ENCODE data around the gene ABHD2. TPM values are rescaled to one million over a fixed set of nuclear protein-coding genes. Genes with fewer than 3 reads are reported as not detected.

ABHD2 gene
- total RNA-seq, 5 donors from 2014 or later (not counting 1 experiment from before 2014, with no cell fraction given), result 52.5 to 70.8 (median 58.5) TPM

DNA sequence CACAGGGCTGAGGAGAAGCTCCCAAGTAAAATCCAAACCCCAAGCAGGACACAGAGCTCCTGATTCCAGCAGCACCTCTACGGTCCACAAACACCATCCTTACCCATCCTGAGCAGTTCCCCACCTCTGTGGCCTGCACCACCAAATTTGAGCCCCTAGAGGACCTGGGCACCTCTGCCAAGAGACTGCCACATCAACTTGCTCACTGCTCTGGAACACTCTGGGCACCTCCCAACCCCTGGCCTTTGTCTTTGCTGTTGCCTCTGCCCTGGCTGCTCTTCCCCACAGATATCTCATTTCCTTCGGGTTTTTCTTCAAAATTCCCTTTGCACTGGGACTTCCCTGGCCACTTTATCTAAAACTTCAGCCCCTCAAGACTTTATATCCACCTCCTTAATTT, 127.4 kb downstream of the ABHD2 start:
- no peak overlapping the region for H3K4me3 Mint-ChIP-seq
- CTCF ChIA-PET, result interaction anchor here (0.6 to 1.2 kb wide), 2 partner anchors 9 kb away, joined by 3 to 4 read pairs; no protein-coding TSS in a partner anchor
- Histone ChIP-seq H3K27me3 (replicated peaks in 1 of 2; ENCODE audit: control insufficient read depth in 2 of 2, extremely low read depth in 1 of 2, insufficient read depth in 2 of 2, low read length in 1 of 2) (peaks cover 0 to 11% of the 10 kb centered on the region in 2 experiments), H3K36me3 (ENCODE audit: control insufficient read depth in 2 of 2, extremely low read depth in 1 of 2, insufficient read depth in 1 of 2, low read length in 1 of 2) (no peaks in the 10 kb centered on the region), H3K27ac (ENCODE audit: low read length) (no peak overlapping the region), H3K9me3 (no peaks in the 10 kb centered on the region), H3K4me3 (ENCODE audit: control insufficient read depth in 1 of 2, extremely low read depth in 1 of 2, low read length in 1 of 2) (no peak overlapping the region), H3K4me1 (ENCODE audit: control insufficient read depth in 1 of 2, extremely low read depth in 1 of 2, insufficient read depth in 2 of 2, low read length in 2 of 2) (no peaks in the 10 kb centered on the region)
- WGBS (ENCODE audit: insufficient coverage), result 68% methylated on average over 2 of the region's 2 CpGs
- H3K9me3 Mint-ChIP-seq, result no peaks in the 10 kb centered on the region
- H3K4me1 Mint-ChIP-seq, result no peaks in the 10 kb centered on the region
- no peaks in the 10 kb centered on the region for H3K36me3 Mint-ChIP-seq
- DNase-seq, result no peak
- ATAC-seq (replicated peaks in 1 of 4), result no peak
- H3K27ac Mint-ChIP-seq, result no peak overlapping the region
- no peaks in the 10 kb centered on the region for H3K27me3 Mint-ChIP-seq
- POLR2A ChIA-PET, result no interaction called here

DNA sequence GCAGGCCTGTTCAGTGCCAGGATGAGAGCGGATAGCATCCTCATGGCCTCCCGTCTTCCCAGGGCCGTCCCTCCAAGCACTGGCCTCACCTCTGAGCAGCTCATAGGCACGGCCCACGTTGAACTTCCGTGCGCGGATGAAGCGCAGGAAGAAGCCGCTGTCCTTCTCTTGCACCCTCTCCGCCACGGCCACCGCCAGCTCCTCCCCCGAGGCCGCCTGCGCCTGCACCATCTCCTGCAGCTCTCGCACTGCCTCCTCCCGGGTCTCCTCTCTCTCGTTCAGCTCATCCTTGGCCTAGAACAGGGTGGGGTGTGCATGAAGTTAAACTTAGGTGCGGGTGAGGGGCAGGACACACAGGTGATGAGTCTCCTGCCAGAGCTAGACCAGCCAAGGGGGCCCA, 128.8 kb downstream of the ABHD2 start:
- no peaks in the 10 kb centered on the region for H3K36me3 Mint-ChIP-seq
- 95% methylated on average over 16 of the region's 20 CpGs for WGBS (ENCODE audit: insufficient coverage)
- H3K27me3 ChIP-seq (replicated peaks in 1 of 2; ENCODE audit: control insufficient read depth in 2 of 2, extremely low read depth in 1 of 2, insufficient read depth in 2 of 2, low read length in 1 of 2), result peaks cover 0 to 19% of the 10 kb centered on the region in 2 experiments
- DNase-seq, result no peak
- no peak overlapping the region for H3K4me3 Mint-ChIP-seq
- no peaks in the 10 kb centered on the region for H3K9me3 ChIP-seq
- H3K4me3 ChIP-seq (ENCODE audit: control insufficient read depth in 1 of 2, extremely low read depth in 1 of 2, low read length in 1 of 2), result no peak overlapping the region
- no peaks in the 10 kb centered on the region for H3K4me1 ChIP-seq (ENCODE audit: control insufficient read depth in 1 of 2, extremely low read depth in 1 of 2, insufficient read depth in 2 of 2, low read length in 2 of 2)
- H3K9me3 Mint-ChIP-seq, result no peaks in the 10 kb centered on the region
- no peak overlapping the region for H3K27ac ChIP-seq (ENCODE audit: low read length)
- no peaks in the 10 kb centered on the region for H3K4me1 Mint-ChIP-seq
- no peak overlapping the region for H3K27ac Mint-ChIP-seq
- no peaks in the 10 kb centered on the region for H3K36me3 ChIP-seq (ENCODE audit: control insufficient read depth in 2 of 2, extremely low read depth in 1 of 2, insufficient read depth in 1 of 2, low read length in 1 of 2)
- POLR2A ChIA-PET, result interaction anchor here in 1 of 2 donors (0.5 kb wide), 1 partner anchor 96 kb away, joined by 5 read pairs; no protein-coding TSS in a partner anchor
- H3K27me3 Mint-ChIP-seq, result no peaks in the 10 kb centered on the region
- no peak for ATAC-seq (replicated peaks in 1 of 4)
- CTCF ChIA-PET, result no interaction called here

DNA sequence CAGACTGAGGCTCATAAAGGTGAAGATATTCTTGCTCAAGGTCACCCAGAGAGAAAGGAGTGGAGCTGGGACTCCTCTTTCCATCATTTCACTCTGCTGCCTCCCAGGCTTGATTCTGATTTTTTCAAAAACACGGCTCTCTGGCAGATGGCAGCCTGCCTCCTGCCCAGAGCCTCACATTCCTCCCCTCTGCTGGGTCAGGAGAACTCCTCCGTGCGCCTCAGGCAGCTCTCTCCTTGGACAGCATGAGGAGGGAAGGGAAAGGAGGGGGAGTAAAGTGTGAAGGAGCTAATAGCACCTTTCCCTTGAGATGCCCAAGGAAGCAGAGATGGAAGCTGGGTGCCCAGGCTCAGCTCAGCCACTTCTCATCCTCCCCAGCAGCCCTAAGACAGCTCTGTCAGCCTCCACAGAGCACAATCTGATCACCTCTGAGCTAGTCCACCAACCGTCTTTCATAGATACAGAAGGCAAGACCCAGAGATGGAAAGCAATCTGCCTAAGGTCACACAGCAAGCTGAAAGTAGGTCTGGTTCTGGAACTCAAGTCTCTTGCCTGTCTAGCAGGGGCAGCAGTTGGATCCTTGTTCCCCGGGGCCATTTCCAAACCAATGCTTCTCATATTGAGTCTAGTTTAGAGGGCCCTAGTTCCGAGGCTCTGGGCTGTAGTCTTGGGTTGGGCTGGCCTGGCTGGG, 129.6 kb downstream of the ABHD2 start:
- no peak for DNase-seq
- peaks cover 0 to 5% of the 10 kb centered on the region in 2 donors for H3K27me3 Mint-ChIP-seq
- no peak overlapping the region for H3K4me3 Mint-ChIP-seq
- POLR2A ChIA-PET, result no interaction called here
- Histone ChIP-seq H3K27me3 (replicated peaks in 1 of 2; ENCODE audit: control insufficient read depth in 2 of 2, extremely low read depth in 1 of 2, insufficient read depth in 2 of 2, low read length in 1 of 2) (peaks cover 0 to 19% of the 10 kb centered on the region in 2 experiments), H3K4me3 (ENCODE audit: control insufficient read depth in 1 of 2, extremely low read depth in 1 of 2, low read length in 1 of 2) (no peak overlapping the region), H3K36me3 (ENCODE audit: control insufficient read depth in 2 of 2, extremely low read depth in 1 of 2, insufficient read depth in 1 of 2, low read length in 1 of 2) (no peaks in the 10 kb centered on the region), H3K4me1 (ENCODE audit: control insufficient read depth in 1 of 2, extremely low read depth in 1 of 2, insufficient read depth in 2 of 2, low read length in 2 of 2) (no peaks in the 10 kb centered on the region), H3K27ac (ENCODE audit: low read length) (no peak overlapping the region), H3K9me3 (no peaks in the 10 kb centered on the region)
- H3K4me1 Mint-ChIP-seq, result no peaks in the 10 kb centered on the region
- CTCF ChIA-PET, result interaction anchor here in 1 of 2 donors (0.6 kb wide), 1 partner anchor 96 kb away, joined by 3 read pairs; no protein-coding TSS in a partner anchor
- no peak overlapping the region for H3K27ac Mint-ChIP-seq
- no peak for ATAC-seq (replicated peaks in 1 of 4)
- no peaks in the 10 kb centered on the region for H3K36me3 Mint-ChIP-seq
- 87% methylated on average over 3 of the region's 6 CpGs for WGBS (ENCODE audit: insufficient coverage)
- no peaks in the 10 kb centered on the region for H3K9me3 Mint-ChIP-seq

DNA sequence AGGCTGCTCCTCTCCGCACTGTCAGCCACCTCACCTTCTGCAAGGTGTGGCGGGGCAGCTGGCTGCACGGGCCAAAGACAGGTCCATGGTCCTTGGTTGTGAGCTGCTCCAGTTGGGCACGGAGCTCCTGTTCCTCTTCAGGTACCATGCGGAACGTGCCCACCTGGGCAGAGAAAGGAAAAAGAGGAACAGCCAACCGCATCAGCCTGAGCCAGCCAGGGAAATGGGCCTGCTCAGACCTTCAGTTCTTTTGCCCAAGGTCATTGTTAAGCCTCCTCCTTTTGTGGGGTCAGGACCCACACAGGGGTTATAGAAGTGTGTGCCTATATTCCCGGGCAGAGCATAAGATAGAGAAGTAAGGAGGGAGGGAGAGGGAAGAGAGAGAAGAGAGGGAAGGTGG, 130.3 kb downstream of the ABHD2 start:
- no peaks in the 10 kb centered on the region for H3K4me1 Mint-ChIP-seq
- Histone ChIP-seq H3K4me3 (ENCODE audit: control insufficient read depth in 1 of 2, extremely low read depth in 1 of 2, low read length in 1 of 2) (no peak overlapping the region), H3K9me3 (no peaks in the 10 kb centered on the region), H3K27ac (ENCODE audit: low read length) (no peak overlapping the region), H3K36me3 (ENCODE audit: control insufficient read depth in 2 of 2, extremely low read depth in 1 of 2, insufficient read depth in 1 of 2, low read length in 1 of 2) (no peaks in the 10 kb centered on the region), H3K27me3 (replicated peaks in 1 of 2; ENCODE audit: control insufficient read depth in 2 of 2, extremely low read depth in 1 of 2, insufficient read depth in 2 of 2, low read length in 1 of 2) (peaks cover 0 to 22% of the 10 kb centered on the region in 2 experiments), H3K4me1 (ENCODE audit: control insufficient read depth in 1 of 2, extremely low read depth in 1 of 2, insufficient read depth in 2 of 2, low read length in 2 of 2) (no peaks in the 10 kb centered on the region)
- H3K27me3 Mint-ChIP-seq, result peaks cover 0 to 6% of the 10 kb centered on the region in 2 donors
- H3K27ac Mint-ChIP-seq, result no peak overlapping the region
- no peaks in the 10 kb centered on the region for H3K9me3 Mint-ChIP-seq
- H3K36me3 Mint-ChIP-seq, result no peaks in the 10 kb centered on the region
- ChIA-PET CTCF (no interaction called here), POLR2A (no interaction called here)
- no peak for DNase-seq
- ATAC-seq (replicated peaks in 1 of 4), result no peak
- H3K4me3 Mint-ChIP-seq, result no peak overlapping the region
- WGBS (ENCODE audit: insufficient coverage), result 90% methylated on average over 8 of the region's 8 CpGs

DNA sequence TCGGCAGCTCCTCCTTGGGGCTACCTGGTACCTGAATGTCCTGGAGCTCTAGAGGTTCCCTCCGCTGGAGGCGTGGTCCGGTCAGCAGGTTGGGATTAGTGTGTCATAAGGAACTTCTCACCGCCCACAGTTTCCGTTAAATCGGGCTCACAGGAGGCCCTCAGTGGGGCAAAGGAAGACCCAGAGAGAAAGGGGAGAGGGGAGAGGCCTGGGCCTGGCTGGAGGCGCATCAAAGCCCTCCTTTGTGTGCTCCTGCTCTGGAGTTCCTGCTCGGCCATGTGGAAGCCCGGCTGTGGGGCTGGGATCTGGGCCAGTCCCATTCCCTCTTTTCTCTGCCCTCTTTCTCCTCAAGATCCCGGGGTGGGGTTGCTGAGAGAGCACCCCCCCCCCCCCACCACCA, 133.3 kb downstream of the ABHD2 start, which contains the start of gene RLBP1:
TSS of gene RLBP1 (minus strand) at position 37 of the 400 bp plus-strand sequence. CDS start 2,604 bp downstream, outside the sequence.
- Histone ChIP-seq H3K36me3 (ENCODE audit: control insufficient read depth in 2 of 2, extremely low read depth in 1 of 2, insufficient read depth in 1 of 2, low read length in 1 of 2) (no peaks in the 10 kb centered on the region), H3K27me3 (replicated peaks in 1 of 2; ENCODE audit: control insufficient read depth in 2 of 2, extremely low read depth in 1 of 2, insufficient read depth in 2 of 2, low read length in 1 of 2) (peaks cover 0 to 20% of the 10 kb centered on the region in 2 experiments), H3K4me1 (ENCODE audit: control insufficient read depth in 1 of 2, extremely low read depth in 1 of 2, insufficient read depth in 2 of 2, low read length in 2 of 2) (no peaks in the 10 kb centered on the region), H3K9me3 (no peaks in the 10 kb centered on the region), H3K4me3 (ENCODE audit: control insufficient read depth in 1 of 2, extremely low read depth in 1 of 2, low read length in 1 of 2) (no peak within 1 kb of the TSS), H3K27ac (ENCODE audit: low read length) (no peak within 1 kb of the TSS)
- no peaks in the 10 kb centered on the region for H3K4me1 Mint-ChIP-seq
- POLR2A ChIA-PET, result interaction anchor here in 1 of 2 donors (0.7 kb wide), 1 partner anchor 65 kb away, joined by 7 read pairs; no protein-coding TSS in a partner anchor
- peaks cover 0 to 6% of the 10 kb centered on the region in 2 donors for H3K27me3 Mint-ChIP-seq
- no peak for ATAC-seq (replicated peaks in 1 of 4)
- no peaks in the 10 kb centered on the region for H3K9me3 Mint-ChIP-seq
- H3K36me3 Mint-ChIP-seq, result no peaks in the 10 kb centered on the region
- H3K27ac Mint-ChIP-seq, result no peak within 1 kb of the TSS
- no peak for DNase-seq
- 64% methylated on average over 5 of the region's 11 CpGs for WGBS (ENCODE audit: insufficient coverage)
- CTCF ChIA-PET, result no interaction called here
- H3K4me3 Mint-ChIP-seq, result no peak within 1 kb of the TSS

DNA sequence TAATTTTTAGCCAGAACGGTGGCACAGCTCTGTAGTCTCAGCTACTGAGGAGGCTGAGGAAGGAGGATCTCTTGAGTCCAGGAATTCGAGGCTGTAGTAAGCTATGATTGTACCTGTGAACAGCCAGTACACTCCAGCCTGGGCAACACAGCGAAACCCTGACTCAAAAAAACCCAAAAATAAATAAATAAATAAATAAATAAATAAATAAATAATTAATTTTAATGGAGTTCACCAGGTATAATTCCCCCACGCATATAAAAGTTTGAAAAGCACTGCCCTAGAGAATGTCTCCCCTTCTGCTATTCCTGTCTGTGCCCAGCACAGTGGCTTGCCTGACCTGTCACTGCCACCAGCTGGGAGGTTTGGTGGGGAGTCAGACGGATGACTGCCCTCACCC, 137.3 kb downstream of the ABHD2 start:
- Mint-ChIP-seq H3K27me3 (peaks cover 5 to 12% of the 10 kb centered on the region in 2 donors), H3K9me3 (no peaks in the 10 kb centered on the region), H3K27ac (no peak overlapping the region), H3K4me1 (no peaks in the 10 kb centered on the region), H3K36me3 (no peaks in the 10 kb centered on the region), H3K4me3 (no peak overlapping the region)
- Histone ChIP-seq H3K9me3 (no peaks in the 10 kb centered on the region), H3K27me3 (replicated peaks in 1 of 2; ENCODE audit: control insufficient read depth in 2 of 2, extremely low read depth in 1 of 2, insufficient read depth in 2 of 2, low read length in 1 of 2) (peaks cover 0 to 21% of the 10 kb centered on the region in 2 experiments), H3K4me1 (ENCODE audit: control insufficient read depth in 1 of 2, extremely low read depth in 1 of 2, insufficient read depth in 2 of 2, low read length in 2 of 2) (no peaks in the 10 kb centered on the region), H3K27ac (ENCODE audit: low read length) (no peak overlapping the region), H3K36me3 (ENCODE audit: control insufficient read depth in 2 of 2, extremely low read depth in 1 of 2, insufficient read depth in 1 of 2, low read length in 1 of 2) (no peaks in the 10 kb centered on the region), H3K4me3 (ENCODE audit: control insufficient read depth in 1 of 2, extremely low read depth in 1 of 2, low read length in 1 of 2) (no peak overlapping the region)
- CTCF ChIA-PET, result no interaction called here
- WGBS (ENCODE audit: insufficient coverage), result no CpG with 5 or more reads among the region's 5 CpGs
- no peak for DNase-seq
- no peak for ATAC-seq (replicated peaks in 1 of 4)
- POLR2A ChIA-PET, result no interaction called here
